Measurements from ENCODE around the gene PSMD1.
"Not testable (repeated sequence)": the region's sequence is repeated elsewhere in the genome, so short reads cannot be mapped to it uniquely, and the experiment has no call there.

PSMD1 gene

DNA sequence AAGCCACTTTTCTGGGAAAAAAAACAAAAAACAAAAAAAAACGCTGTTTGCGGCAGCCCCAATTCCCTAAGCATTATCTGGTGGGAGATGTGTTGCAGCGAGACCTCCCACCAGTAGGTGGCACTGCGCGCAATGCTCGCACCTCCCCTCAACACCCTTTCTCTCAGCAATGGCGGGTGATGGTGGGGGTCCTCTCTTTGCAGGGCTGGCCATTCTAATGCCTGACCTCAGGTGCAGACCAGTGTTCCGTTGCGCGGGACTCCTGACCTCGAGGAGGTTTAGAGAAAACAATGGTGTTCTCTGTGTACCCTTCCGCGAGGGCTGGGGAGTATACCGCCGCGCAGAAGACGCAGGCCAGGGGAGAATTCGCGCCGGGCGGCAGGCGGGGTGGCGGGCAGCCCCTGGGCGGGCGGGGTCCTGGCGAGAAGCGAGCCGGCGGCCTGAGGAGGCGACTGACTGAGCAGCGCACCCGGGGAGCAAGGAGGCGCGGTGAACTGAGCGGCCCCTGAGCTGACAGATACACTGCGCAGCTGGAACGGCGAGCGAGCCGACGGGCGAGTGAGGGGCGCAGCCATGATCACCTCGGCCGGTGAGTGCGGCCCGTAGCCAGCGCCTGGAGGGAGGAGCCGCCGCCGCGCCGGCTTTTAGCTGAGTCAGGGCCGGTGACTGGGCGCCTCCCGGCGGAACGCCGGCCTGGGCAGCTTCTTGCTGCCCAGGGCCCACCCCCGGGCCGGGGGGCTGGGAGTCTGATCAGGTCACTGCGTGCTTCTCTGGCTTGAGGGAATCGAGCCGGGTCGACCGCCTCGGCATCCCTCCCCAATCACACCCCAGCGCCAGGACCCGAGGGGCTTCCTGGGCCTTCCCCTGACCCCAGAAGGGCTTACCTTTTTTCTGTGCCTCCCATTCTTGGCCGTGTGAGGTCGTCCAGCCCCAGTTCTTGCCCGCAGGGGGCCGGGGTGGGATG is at the start of gene PSMD1:
Gene PSMD1, plus strand, starts transcription at position 415 of the 964 bp plus-strand sequence. Its CDS starts 159 bp downstream, at position 574.
- FAIRE-seq (peak; percentile 76), DNase-seq (ENCODE audit: low spot score) (peak; percentile 92)

DNA sequence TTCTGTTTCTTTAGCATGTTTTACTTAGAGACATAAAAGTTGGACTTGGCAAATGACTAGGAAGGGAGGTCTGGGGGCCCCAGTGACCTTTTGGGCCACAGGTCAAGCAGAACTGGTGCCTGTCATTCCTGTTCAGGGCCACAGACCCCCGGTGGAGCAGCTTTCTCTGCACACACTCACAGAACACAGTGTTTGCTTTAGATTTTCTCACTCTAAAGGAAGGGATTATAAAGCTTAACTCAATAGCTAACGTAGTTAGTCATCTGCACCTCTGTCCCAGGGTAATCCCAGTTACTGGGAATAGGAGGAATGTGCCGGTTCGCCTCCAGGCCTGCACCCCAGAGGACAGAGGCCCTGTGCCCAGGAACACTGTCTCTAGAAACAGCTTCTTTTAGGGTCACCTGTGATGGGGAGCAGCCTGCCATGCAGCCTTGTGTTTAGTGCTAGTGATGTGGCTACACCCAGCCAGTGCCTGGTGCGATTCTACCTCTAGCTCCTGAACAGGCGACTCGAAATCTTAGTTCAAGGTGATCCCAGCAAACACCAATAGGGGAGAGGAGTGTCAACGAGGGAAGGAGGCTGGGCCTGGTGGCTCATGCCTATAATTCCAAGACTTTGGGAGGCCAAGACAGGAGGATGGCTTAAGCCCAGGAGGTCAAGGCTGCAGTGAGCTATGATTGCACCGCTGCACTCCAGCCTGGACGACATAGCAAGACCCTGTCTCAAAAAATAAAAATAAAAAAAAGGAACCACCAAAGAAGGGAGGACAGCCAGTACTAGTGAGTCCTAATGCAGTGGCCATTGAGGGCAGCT is 49.2 kb upstream of the PSMD1 start:
- no peak for FAIRE-seq
- no peak for DNase-seq (ENCODE audit: low spot score)

DNA sequence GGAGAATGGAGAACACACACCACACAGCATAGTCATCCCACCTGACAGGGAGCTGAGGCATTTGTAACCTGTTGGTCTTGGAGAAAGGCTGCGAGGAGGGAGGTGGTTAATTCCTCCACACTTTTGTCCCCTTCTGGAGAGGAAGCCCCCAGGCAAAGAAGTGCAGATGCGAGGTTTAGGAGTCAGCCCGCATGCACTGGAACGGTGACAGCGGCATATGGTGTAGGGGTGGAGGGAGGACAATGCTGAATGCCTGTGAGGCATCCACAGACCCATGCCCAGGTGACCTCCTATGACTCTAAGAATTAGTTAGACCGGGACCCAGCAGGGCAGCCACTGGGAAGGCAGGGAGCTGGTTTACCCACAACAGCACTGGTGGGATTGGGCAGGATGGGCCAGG is 48.5 kb upstream of the PSMD1 start:
- DNase-seq (ENCODE audit: low spot score) = no peak
- no peak for FAIRE-seq

DNA sequence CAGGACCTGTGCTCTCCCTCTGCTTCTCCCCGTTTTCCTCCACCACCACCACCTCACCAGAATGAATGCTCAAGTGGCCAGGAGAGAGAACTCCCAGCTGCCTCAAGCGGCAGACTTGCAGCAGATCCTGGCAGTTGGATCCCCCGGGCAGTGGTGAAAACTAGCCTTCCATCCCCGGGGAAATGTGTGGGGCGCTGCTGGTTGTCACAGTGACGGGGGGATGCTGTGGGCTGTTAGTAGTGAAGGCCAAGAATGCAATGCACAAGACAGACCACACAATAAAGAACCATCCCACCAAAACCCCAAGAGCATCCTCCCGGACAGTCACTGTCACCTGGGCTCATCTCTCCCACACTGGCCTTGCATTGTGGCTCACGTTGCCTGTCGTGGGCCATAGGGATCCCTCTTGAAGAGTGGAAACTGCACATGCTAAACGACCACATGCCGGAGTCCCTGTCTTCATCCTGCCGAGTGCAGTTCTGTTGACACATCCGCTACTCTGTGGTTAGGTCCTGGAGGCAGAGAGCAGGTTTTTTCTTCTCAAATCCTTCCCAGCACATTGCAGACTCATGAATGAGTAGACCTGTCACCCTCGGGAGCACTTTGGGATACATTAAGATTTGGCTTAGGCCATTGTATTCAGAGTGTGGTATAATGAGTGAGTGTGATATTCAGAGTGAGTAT is 47.3 kb upstream of the PSMD1 start:
- FAIRE-seq (no peak), DNase-seq (ENCODE audit: low spot score) (no peak)

DNA sequence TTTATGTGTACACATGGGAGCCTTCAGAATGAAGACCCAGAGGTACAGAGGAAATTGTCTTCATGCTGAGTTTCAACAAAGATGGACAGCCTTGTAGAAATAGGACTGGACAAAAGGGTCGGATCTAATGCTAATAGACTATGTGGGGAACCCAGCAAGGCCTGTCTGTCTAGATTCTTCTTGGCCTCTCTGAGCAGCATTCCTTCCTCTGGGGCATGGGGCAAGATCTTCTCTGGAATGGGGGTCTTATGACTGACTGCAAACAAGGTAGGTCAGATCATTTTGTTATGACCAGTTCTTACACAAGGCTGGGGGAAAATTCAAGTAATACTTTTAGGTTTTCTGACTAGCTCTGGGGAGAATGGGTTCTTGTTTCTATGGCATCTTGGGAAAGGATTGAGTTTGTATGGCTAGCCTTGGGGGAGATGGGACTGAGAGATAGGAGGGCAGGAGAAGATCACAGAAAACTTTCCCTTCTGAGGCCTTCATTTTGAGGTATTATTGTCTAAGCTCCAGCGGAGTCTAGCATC is 46.4 kb upstream of the PSMD1 start:
- no peak for FAIRE-seq
- DNase-seq (ENCODE audit: low spot score) = no peak

DNA sequence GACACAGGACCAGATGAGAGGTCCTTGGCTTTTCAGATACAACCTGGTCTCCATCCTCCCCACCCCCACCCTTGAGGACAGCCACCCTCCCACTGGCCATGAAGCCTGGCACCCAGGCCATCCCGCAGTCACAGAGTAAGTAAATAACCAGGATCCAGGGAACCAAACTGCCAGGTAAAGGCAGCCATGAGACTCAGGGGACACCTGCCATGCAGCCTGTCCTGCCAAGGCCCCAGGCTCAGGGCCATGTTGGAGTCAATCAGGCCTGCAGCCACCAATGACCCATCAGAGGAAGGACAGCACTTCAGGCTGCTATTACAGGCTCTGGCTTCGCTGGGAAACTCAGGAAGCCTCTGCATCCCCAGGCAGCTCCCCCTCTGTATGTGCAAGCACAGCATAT is 45.1 kb upstream of the PSMD1 start:
- FAIRE-seq = no peak
- no peak for DNase-seq (ENCODE audit: low spot score)

DNA sequence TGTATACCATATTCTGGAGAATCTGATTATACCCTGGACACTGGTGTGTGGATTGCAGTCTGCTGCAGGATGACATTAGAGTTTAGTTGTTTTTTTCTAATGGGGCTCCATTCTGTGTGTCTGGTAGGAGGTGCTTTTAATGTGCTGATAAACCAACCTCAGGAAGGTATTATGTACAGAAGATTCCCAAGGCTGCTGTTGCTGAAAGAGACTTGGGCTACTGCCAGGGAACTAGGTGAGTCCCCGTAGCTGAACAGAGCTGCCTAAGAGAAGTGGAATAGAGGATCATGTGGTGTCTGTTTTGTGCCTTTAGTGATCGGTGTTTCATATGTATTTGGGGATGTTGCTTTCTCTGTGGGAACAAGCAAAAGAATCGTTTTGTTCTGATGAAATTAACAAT is 44.2 kb upstream of the PSMD1 start:
- FAIRE-seq = no peak
- DNase-seq (ENCODE audit: low spot score) = no peak

DNA sequence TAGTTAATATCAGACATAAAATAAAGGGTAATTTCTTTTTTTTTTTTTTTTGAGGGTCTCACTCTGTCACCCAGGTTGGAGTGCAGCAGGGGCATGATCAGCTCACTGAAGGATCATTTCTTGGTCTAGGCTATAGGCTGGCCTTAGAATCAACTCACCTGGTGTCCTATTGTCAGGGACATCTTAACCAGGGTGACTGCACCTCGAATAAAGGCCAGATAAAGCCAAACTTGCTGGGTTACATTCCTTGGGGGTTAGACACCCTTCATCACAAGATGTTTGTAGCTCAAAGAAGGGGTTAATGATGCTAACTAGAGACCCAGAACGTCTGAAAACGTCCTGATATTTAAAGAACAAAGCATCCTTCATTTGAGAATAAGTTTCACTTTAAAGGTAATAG is 42.8 kb upstream of the PSMD1 start:
- DNase-seq (ENCODE audit: low spot score) (no peak), FAIRE-seq (no peak)

DNA sequence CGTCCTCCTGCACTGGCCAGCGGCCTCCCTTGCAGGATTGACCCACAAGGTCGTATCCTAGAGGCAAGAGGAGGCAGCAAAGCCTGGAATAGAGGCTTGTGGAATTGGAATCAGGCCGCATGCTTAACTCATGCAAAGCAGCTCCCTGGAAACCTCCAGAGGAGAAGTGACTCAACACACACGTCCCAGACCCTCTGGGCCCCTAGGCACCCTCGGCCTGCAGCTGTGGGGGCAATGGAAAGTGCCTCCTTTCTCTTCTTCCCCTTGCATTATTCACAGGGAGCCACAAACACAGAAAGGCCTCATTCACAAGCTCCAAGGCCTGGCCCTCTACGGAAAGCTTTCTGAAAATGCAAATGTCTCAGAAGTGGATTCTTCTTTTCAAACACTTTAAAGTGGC is 41.2 kb upstream of the PSMD1 start:
- no peak for FAIRE-seq

DNA sequence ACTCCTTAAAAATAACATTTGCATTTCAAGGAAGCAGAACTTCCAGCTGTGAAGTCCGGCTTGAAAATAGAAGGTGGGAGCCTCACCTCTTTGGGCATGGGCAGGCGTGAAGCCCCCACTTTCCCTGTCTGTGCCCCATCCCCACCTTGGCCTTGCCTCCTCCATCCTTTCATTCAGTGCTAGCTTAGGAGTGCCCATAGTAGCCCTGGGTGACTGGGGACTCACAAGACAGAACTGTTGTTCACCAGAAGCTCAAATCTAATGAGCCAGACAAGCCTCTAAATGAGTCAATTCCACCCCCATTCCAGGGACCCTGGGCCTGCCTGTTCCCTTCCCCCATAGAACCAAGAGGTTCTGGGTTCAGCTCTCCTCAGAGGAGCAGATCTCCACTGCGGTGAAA is 40.7 kb upstream of the PSMD1 start:
- FAIRE-seq = no peak
- no peak for DNase-seq (ENCODE audit: low spot score)

More for the DNA sequence above, 41.2 kb upstream of the PSMD1 start:
- DNase-seq (ENCODE audit: low spot score) = no peak

DNA sequence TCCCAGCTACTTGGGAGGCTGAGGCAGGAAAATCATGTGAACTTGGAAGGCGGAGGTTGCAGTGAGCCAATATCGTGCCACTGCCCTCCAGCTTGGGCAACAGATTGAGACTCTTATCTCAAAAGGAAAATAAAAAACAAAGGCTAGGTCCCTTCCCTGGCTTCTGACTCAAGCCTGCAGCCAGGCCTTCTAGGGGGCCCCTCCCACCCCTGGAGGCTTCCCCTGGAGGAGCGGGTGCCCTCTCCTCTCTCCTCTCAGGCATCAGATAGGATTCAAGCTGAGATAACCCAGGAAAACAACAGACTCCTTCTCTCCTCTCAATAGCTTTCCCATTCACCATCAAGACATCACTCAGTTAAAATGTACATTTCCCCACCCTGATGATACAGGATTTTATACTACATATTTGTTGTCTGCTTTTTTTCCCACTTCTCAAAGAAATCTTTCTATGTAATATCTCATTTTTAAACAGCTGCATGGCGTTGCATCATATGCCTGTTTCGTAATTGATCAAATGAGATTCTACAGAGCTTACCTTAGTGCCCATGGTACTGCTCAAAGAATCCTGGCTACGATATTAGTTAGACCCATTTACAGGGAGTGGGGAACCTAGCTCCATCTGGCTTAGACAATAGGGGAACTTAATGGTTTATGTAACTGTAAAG is 40.0 kb upstream of the PSMD1 start:
- FAIRE-seq = no peak
- DNase-seq (ENCODE audit: low spot score) = no peak

DNA sequence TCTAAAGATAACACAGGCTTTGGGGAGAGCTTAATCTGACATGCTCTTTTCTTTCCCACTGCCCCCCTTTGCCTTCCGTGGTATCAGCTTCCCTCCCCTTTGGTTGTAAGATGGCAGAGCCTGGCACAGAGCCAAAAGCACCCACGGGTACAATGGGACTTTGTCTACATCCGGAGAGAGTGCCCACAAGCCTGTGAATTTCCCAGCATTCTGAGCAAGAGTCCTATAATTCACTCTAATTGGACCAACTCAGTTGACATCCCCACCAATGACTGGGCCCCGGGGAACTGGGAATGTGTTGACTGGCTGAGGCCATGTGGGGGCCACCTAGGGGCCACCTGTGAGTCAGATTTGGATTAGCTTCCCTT is 39.5 kb upstream of the PSMD1 start:
- FAIRE-seq = no peak

DNA sequence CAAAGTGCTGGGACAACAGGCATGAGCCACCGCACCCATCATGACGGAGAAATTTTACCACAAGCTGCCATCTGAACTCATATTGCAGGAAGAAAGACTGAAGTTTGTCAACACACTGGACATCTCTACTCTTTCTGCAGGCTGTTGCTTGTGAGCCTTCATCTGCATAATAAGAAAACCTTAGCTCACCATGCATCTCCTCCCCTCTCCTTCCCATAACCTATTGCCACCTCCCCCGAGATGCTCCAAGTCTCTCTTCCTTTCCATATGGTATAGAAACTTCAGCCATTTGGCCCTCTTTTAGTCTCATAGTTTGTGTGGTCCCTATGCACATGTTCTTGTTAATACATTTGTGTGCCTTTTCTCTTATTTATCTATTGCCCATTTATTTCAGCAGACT is 38.5 kb upstream of the PSMD1 start:
- FAIRE-seq (no peak), DNase-seq (ENCODE audit: low spot score) (no peak)

More for the DNA sequence above, 39.5 kb upstream of the PSMD1 start:
- DNase-seq (ENCODE audit: low spot score) = no peak

DNA sequence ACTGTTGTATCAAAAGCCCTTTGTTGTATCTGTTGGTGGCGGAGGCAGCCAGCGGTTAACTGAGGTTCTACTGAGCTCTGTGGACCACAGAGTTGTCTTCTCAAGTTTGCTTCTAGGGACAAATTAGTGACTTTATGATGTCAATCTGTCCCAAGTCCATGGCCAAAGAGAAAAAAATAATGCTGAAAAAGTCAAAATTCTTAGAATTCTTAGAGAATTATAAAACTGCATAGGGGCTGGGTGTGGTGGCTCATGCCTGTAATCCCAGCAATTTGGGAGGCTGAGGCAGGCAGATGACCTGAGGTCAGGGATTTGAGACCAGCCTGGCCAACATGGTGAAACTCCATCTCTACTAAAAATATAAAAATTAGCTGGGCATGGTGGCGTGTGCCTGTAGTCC is 31.6 kb upstream of the PSMD1 start:
- FAIRE-seq; DNase-seq (ENCODE audit: low spot score): not testable (repeated sequence)

DNA sequence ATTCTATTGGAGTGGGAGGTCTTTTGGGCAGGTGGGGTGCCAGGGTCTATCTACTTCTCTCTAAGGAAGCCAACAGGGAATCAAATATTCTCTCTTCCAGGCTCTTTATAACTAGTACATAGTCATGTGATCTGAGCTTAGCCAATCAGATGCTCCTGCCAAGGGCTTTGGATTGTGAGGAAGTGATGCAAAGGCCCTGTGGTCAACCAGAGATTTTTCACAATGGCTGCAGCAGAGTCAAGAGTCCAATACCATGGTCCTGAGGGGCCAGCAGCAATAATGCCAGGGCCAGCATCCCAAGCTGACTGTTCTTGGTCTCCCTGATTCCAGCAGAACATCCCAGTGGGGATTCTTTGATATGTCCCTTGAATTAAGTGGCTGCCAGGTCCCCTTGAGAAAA is 27.8 kb upstream of the PSMD1 start:
- FAIRE-seq (no peak), DNase-seq (ENCODE audit: low spot score) (no peak)

DNA sequence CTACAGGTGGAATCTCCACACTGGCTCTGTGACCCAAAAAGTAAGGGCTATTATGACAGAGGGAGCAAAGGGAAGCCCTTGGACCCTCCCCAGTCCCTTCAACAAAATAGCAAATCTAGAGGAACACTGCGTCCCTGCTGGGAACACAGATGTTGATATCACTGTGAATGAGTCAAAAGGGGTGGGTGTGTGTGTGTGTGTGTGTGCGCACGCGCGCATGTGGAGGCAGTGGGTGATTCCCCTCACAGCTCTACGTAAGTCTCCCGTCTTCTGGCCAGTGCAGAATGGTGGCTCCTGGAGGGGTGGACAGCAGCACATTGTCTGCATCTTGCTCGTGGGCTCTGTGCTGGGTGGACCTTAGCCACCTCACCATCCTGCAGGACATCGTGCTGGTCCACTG is 27.1 kb upstream of the PSMD1 start:
- no peak for DNase-seq (ENCODE audit: low spot score)
- no peak for FAIRE-seq

DNA sequence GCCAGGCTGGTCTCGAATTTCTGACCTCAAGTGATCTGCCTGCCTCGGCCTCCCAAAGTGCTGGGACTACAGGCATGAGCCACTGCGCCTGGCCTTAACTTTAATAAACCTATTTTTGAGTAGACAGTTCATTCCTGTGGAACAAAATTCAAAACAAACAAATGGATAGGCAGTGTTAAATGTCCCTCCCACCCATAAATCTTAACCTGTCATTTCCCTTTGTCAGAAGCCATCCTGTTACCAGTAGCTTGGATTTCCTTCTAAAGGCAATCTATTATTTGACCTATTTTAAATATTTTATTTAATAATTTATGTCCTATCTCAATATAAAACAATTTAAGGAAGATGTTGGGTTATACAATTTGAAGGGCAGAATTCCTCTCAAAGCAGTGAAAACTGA is 25.9 kb upstream of the PSMD1 start:
- FAIRE-seq = no peak
- DNase-seq (ENCODE audit: low spot score) = no peak

DNA sequence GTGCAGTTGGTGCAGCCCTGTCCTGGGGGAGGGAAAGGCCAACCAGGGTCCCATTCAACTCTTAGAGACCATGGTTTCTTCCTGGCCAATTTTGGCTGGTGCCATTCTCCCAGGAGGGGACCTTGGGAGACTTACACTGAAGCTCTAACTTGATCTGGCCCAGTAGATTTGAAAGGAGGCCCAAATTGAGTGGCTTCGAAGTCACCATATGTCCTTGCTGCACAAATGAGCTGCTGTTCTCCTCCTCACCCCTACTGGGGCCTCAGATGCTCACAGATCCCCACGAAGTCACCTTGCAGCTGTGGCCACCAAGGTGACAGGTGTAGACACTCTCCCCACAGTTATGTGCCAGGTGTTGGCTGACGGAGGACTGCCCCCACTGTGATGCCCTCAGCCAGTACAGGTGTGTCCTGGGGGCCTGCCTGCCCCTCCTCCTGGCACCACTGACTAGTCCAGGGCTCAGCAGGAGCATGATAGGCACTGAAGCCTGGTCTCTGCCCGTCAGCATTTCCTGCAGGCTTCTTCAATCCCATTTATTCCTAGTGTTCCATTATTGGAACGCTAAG is 24.0 kb upstream of the PSMD1 start:
- DNase-seq (ENCODE audit: low spot score) (no peak), FAIRE-seq (no peak)

DNA sequence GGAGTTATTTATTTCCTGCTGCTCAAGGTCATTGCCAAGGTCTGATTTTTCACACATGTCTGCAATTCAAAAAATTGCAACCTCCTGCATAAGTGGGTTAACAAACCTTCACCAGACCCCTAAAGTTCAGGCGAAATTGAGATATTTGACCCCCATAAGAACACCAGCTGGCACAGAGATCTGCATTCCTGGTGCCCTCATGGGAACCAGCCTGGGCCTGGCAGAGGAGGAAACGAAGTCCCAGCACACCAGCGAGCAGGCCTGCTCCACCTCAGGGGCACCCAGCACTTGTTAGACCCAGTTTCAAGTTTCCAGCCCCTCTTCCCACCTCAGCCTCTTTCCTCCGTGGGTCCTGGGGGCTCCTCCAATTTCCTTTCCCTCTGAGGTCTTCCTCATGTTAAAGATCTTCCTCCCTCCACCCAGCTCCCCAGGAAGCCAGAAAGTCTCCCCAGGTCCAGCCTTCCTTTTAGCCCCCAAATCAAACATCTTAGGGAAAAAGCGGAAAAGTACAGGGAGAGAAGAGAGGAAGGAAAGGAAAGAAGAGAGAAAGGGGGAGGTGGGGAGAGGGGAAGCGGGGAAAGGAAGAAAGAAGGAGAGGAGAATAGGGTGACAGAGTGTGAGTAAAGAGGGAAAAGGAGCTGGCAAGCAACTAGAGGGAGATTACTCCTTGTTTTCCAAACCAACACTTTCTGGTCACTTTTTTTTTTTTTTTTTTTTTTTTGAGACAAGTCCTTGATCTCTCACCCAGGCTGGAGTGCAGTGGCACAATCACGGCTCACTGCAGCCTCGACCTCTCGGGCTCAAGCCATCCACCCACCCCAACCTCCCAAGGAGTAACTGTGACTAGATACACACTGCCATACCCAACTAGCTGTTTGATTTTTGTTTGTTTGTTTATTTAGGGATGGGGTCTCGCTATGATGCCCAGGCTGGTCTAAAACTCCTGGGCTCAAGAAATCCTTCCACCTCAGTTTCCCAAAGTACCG is 23.2 kb upstream of the PSMD1 start:
- FAIRE-seq (no peak), DNase-seq (ENCODE audit: low spot score) (no peak)

Measured in urothelium cell line (cell line).